Ecto neural progenitor cell (in vitro differentiated cells): Measurements from ENCODE around the gene CASP5.
A peak's percentile ranks its signal among the peaks of the same experiment; 100 is the strongest.
"Not testable (repeated sequence)": the region's sequence is repeated elsewhere in the genome, so short reads cannot be mapped to it uniquely, and the experiment has no call there.

ENCODE experiments used
- DNase-seq: peaks from one replicate; pipeline ENCODE4 v3.0.0-alpha.2; 2018; ENCODE audit warnings: low spot score

The CASP5 gene

DNA sequence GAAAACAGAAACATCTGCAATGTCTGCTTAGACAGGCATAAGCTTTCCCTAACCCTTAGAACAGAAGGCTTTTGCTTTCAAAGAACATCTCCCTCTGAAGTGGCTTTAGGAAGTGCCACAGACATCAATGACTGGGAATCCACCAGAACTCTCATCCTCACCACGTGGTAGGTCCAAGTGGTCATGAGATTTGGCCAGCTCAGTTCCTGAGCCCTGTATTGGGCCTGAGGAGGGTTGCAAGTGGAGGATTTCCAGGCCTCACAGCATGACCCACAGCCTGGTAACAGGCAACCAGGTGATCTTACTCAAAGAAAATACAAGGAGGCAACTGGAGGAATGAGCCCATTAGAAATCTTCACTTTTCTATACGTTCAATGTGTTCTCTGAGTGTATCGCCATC, 10.4 kb upstream of the CASP5 start:
- no peak for DNase-seq

DNA sequence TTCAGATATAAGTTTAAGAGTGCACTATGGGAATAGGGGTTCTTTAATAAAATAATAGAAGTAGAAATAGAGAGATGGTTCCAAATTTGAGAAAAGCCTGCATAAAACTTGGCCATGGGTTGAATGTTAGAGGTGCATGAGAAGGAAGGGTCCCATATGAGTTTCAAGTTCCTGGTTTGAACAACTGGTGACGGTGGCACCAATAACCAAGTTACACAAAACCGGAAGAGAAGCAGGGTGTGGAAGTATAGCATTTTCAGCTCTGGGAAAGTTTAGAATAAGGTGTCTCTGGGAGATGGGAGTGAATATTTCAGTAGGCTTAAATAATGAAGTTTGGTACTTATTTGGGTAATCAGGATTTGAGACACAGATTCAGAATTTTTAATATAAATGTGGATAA, 9.5 kb upstream of the CASP5 start:
- no peak for DNase-seq

DNA sequence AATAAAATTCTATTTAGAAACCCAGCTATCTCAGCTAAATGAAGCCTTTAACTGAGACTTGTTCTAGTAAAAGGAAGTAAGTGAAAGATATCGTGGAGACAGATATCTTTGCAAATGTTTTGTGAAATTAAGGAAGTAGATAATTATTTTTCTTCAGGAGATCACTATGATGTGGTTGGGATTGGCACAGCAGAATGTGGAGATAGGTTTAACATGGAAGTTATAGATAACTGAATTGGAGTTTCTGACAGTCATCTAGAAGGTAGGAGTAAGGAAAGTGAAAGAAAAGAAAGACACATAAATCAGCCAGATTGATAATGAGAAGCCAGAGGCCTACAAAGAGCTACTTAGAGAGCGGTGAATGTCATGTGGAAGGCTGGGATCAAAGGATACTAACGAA, 4.7 kb upstream of the CASP5 start:
- DNase-seq, result no peak

DNA sequence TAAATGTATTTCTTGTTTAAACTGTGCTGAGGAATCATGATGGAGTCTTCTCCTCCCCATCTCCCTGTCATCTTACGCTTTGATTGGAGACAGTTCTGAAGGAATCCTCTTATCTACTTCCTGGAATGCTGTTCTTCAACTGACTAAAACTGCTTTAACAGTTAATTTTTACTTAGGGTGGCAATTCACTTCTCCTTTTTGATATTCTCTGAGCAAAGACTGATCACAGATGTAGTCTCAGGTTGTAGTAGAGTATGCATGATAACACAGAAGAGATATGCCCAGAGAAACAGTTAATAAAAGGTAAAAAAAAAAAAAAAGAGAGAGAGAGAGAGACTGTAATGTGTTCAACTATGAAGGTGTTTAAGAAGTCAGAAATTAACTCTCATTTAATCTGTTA, 1.4 kb upstream of the CASP5 start:
- no peak for DNase-seq

DNA sequence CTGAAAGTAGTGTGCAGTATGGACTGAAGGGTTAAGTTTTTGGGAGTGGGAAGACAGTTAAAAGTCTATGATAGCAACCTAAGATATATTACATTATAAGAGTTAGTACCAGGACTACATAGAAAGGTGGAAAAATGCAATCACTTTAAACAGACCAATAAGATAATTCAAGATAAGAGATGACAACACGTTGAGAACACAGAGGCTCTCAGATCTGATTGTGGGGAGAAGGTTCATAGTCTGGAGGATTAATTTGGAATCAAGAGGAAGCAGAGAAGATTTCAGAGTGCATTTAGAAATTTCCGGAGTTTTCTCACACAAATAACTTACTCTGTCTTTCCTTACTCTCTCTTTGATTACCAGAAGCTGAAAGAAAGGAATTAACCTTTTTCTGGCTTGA, 441 bp downstream of the CASP5 start:
- DNase-seq, result no peak

DNA sequence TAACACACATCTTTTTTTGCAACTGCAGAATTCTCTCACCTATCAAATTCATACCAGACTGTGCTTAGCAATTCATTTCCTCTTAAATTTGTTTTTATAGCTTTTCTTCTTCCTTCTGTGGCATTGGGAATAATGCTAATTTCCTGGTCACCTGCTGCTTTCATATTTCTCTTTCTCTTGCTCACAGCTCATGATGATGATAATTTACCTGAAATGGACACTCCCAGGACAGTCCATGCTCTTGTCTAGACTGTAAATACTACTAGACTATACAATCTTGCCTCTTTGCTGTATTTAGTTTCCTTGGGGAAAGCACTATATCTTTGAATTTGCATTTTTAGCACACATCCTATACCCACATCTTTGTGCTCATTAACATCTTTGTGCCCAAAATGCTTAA, 15.5 kb downstream of the CASP5 start:
- DNase-seq, result no peak

DNA sequence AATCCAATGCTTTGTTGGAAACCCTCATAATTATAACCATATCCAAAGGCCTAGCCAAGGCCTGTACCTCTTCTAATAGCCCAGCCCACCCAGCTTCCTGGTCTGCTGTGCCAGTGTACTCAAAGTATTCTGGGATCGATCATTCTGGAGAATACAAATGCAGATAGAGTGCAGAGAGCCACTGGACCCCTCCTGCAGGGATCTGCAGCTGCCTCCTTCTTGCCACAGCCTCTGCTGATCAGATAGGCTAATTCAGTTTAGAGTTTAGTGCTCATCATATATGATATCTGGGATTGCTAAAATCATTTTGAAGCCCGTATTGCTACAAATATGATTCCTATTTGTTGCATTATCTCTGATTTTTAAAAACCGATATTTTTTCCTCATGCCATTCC, 17.5 kb downstream of the CASP5 start:
- DNase-seq, result no peak

DNA sequence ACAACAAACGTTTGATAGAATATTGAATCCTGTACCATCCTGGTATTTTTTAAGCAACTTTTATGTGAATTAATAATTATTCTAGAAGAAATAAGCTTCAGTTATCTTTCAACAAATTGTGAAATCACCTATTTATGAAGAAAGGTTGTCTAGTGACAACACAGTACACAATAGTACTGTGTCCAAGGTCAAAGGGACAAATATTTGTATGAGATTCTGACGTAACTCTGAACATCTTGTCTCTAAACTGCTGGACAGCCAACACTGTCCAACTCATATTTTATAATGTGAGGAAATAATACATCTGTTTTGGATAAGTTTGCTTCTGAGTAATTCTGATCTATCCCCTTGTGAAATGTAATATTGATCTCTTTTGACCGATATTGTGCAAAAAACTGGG, 18.9 kb downstream of the CASP5 start:
- no peak for DNase-seq

DNA sequence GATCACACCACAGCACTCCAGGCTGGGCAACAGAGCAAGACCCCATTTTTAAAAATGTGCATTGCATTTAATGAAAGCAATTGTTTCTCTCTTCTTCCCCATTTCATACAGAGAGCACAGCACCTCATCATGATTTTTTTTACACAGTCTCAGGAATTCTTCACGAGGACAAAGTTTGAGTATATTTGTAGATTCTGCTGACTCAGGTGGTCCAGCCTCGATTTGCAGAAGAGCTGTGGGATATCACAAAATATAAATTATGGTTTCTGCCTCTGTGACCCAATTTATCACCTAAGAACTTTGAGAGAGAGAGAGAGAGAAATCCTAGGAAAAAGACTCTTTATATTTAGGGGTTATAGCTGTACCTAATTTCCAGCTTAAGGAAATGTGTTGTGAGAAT, 19.8 kb downstream of the CASP5 start:
- DNase-seq, result no peak

DNA sequence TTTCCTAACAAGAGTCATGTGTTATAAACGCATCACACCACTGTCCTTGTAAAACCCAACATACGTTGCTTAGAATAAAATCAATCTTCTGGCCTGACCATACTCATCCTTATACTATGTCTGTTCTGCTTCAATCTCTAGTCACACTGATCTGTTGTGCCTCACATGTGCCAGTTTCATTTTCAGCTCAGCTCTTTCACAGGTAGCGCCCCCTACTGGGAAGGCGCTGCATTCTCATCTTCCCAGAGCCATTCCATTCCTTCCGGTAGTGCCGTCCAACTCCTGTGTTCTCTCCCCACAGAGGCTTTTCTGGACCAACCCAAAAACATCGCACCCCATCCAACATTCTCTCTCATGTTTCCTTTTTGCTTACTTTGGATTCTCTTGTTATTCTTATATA, 22.2 kb downstream of the CASP5 start:
- DNase-seq, result peak; percentile 47

DNA sequence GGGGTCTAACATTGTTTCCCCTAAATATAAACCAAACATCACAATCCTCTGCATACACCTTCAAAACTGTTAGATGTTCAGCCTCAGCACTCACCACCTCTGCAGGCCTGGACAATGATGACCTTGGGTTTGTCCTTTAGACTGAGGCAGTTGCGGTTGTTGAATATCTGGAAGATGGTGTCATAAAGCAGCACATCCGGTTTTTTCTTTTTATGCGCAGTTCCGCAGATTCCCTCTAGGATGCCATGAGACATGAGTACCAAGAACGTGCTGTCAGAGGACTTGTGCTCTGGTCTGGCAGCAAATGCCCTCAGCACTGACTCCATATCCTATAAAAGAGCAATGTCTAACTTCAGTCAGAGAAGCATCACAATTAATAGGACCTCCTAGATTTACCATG, 22.8 kb downstream of the CASP5 start:
- peak; percentile 34 for DNase-seq

DNA sequence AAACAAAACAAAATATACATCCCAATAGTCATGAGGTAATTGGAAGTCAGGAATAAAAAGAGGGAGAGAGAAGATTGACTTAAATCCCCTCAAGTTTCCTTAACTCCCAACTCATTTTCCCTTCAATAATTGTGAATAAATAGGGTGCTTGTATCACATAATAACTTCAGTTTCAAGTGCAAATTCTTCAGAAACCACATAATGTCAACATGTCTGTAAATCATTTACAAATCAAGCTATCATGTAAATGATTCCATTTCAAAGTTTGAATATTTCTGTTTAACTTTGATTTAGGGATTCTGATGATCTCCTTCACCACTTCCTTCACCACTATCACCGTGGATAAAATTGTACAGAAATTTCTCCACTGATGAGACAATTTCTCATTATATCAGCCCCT, 23.2 kb downstream of the CASP5 start:
- no peak for DNase-seq

DNA sequence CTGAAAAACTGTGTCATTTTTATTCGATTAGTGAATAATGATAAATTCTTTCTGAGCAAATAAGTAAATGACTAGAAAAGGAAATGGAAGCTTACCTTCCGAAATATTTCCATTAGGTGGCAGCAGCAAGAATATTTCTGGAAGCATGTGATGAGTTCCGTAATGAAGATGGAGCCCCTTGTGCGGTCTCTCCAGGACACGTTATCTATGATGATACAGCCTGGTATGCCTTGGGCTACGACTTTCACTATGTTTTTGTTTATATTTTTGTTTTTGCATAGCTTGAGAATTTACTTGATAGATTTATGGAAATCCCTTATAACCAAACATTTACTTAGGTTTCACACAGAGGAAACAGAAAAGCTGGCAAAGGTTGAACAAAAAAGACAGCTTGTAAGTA, 25.7 kb downstream of the CASP5 start:
- DNase-seq, result no peak

DNA sequence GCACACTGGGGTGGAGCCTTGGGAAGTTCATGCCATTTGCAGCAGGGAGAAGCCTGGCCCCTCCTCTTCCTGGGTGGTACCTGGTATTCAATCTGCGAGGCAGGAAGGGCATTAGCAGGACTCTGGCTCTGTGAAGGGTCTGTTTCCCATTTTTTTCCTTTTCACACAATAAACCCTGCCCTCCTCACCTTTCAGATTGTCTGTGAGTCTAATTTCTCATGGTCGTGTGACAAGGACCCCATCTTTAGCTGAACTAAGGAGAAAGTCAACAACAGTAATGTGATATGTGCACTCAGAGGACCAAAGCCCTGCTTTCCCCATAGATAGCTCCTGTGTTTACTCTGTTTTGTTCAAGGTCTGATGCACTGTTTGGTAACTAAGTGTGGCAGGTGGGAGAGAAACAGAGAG, 28.0 kb downstream of the CASP5 start:
- DNase-seq, result no peak

DNA sequence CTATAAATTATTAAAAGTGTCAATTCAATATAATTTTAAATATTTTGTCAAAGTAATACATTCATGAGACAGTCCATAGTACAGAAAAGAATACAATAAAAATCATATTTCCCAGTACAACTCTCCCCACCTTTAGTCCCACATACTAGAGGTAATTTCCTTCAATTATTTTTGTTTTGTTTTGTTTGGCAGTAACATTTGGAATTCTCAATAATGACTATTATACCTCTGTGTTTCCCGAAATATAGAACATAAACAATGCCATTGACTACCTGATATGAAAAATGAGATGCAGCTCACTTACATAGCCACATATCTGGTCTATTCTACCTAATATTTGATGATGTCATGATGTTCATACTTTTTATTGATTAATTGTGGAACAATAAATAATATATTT, 30.2 kb downstream of the CASP5 start:
- DNase-seq, result no peak

DNA sequence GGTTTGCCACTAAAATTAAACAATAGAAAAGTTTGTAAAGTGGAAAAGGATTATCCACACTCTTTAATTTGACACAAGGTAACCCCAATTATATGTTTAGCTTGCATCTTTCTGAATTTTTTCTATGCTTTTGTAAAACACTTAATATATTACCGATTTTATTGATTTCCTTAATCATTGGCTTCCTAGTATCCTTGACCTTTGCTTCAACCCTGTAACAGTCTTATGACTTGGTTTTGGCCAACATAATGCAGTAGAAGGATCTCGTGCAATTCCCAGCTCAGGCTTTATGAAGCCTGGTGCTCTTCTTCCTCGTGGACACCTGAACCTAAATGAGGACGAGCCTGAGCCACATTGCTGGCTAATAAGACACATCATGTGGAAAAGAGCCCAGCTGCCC, 31.0 kb downstream of the CASP5 start:
- DNase-seq, result no peak

DNA sequence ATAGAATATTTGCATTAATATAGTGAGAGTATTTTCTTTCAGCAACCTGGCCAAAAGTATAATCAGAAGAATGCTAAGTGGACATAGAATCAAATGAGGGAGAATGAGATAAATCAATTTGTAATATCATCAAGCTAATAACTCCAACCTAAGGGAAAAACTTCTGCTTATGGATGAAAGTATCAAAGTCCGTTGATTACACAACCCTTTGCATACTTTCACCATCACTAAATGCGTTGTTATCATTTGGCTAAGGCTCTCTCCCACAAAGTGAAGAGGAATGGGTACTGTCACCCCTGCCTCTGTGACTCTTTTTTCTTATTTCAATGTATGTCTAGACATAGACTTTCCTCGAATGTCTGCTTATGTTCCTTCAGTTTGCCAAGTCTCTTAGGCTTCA, 38.2 kb downstream of the CASP5 start:
- DNase-seq, result no peak

DNA sequence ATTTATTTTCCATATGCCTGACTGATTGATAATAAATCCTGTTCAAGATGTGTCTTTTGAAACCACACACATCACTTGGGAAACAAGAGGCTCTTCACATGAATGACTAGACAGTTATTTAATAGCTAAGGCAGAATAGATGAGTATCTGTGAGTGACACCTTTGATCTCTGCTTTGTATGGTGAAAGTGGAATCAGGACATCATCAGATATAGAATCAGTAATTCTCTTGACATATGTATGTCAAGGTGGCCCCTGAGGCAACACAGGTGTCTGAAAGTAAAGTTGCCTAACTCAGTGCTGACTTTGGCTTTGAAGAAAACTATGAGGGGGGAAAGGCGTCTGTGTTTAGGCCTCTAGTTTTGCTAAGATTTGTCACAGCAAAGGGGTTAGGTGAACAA, 43.1 kb downstream of the CASP5 start:
- no peak for DNase-seq

DNA sequence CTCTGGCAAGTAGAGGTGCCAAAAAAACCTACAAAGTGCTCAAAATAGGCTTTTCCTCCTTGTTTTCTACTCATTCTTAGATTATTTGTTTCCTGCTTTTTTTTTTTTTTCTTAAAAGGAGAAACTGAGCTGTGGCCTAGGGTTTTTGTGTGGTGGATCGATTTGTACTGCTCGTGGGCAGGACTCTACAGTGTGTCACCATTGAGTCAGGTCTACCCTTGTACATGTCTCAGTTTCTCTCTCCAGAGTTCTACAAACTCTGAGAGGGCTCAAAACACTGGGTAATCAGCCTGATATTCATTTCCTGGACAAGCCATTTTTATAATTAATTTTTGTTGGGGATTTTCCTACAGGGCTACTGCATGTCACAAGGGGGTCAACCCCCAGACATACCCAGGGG, 49.4 kb downstream of the CASP5 start:
- no peak for DNase-seq

DNA sequence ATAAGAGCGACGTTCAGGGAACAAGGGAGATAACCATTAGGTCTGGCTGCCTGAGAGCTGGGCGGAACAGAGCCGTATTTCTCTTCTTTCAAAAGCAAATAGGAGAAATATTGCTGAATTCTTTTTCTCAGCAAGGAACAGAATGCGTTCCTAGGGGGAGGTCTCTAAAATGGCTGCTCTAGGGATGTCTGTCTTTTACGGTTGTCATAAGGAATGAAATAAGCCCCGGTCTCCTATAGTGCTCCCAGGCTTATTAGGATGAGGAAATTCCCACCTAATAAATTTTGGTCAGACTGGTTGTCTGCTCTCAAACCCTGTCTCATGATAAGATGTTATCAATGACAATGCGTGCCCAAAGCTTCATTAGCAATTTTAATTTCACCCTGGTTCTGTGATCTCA, 50.0 kb downstream of the CASP5 start:
- DNase-seq, result not testable (repeated sequence)

DNA sequence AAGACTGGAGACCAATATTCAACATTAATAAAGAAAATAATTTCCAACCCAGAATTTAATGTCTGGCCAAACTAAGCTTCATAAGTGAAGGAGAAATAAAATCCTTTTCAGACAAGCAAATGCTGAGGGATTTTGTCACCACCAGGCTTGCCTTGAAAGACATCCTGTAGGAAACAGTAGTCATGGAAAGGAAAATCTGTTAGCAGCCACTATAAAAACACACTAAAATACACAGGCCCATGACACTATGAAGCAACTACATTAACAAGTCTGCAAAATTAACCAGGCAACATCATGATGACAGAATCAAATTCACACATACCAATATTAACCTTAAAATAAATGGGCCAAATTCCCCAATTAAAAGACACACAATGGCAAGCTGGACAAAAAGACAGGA, 52.2 kb downstream of the CASP5 start:
- no peak for DNase-seq

DNA sequence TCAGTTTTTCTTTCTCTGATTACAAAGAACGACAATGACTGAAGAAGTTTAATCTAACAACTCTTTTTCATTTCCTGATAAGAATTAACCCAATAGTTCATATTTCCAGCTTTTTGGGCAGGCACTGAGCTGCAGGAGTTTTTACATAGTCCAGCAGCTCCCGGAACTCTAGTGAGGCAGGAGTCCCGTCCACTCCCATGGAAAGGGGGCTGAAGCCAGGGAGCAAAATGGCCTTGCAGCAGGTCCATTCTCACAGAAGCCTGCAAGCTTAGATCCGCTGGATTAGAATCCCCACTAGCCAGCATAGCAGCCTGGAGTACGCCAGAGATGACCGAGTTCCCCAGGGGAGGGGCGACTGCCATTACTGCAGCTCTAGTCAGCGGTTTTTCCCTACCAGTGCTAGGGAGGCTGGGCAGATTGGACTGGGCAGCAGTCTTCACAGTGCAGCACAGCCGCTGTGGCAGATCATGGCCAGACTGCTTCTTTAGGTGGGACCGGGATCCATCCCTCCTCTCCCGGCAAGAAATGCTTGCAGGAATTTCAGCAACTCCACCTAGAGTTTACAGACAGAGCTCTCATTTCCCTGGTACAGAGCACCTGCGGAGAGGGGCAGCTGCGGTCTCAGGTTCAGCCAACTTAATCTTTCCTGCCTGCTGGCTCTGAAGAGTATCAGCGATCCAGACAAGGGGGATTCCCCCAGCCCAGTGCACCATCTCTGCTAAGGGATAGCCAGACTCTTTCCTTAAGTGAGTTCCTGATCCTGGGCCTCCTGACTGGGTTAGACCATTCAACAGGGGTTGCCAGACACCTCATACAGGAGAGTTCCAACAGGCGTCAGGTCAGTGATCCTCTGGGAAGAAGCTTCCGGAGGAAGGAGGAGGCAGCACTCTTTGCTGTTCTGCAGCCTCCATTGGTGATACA, 53.9 kb downstream of the CASP5 start:
- DNase-seq, result peak; percentile 50

DNA sequence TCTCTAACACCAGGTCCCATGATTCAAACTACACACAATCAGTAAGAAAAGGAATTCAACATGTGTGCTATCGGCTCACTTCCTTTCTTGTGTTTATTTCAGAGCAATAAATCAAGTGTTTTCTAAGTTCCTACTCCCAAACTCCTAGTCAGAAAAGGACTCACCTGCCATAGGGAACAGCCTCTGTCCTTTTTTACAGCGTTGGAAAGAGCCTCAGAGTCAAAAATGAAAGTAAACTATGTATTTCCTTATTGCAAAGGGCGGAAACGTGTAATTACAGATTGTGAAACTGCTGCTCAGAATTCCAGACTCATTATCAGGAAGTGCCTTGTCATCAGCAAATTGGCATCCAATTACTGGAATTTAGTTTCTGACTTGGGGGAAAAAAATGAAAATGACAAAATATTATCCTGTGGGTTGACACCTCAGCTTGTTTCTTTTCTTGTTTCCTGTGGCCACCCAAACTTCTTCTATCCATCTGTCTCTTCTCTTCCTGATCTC, 54.6 kb downstream of the CASP5 start, which contains the start of gene CASP4:
CASP4 (minus strand) TSS at position 220 of the 501 bp plus-strand sequence; CDS start at position 171, 49 bp downstream.
- no peak for DNase-seq
